HCT116 (cell line): ENCODE results near the gene SRGAP3. TPM values are rescaled to one million over a fixed set of nuclear protein-coding genes. Genes with fewer than 3 reads are reported as not detected.

Experiments
- ATAC-seq: fragments of 200-7000 bp; cut with Tn5 transposase; 2 replicates; pipeline ENCODE4 v1.9.1; 2020; ENCODE audit warnings: mild to moderate bottlenecking, moderate library complexity
- BruUV-seq: library from RNA; stranded (reverse); fragments of 400-500 nt; replicated peaks from 2 replicates; lab custom pipeline; 2021; lab: Mats Ljungman, UMichigan
- CTCF ChIA-PET: fragments of 300-600 bp; sonication (Branson Sonifier 250); formaldehyde crosslinking; loops from one replicate; lab custom pipeline; 2021; ENCODE audit warnings: antibody characterized with exemption; lab: Charles Lee
- POLR2A ChIA-PET: fragments of 300-600, 350-600 bp; sonication (Branson Sonifier 250); formaldehyde crosslinking; loops from one replicate; lab custom pipeline; 2021; ENCODE audit warnings: antibody characterized with exemption; lab: Charles Lee
- RAD21 ChIA-PET, 2 experiments: fragments of 300-600 bp; sonication (Branson Sonifier 250); formaldehyde crosslinking; loops; one replicate each; lab custom pipeline; 2023; ENCODE audit warnings: low total read pairs in 2 of 2; ENCODE audit not compliant: uncharacterized antibody in 2 of 2, unreplicated experiment in 2 of 2, low non-redundant PET in 1 of 2; lab: Charles Lee
- DNase-seq: peaks from one replicate; pipeline ENCODE4 v3.0.0-alpha.2; 2010; ENCODE audit warnings: low read depth, low spot score
- H2AFZ ChIP-seq: fragments of 200-600 bp; shearing (Covaris generic), sonication (generic); 2 replicates; pipeline ENCODE4 v1.6.1; 2017; ENCODE audit warnings: low read depth, mixed run types, mixed read lengths, antibody characterized with exemption, low read length; ENCODE audit not compliant: poor library complexity, severe bottlenecking
- H3K27ac ChIP-seq: 2 replicates; pipeline ENCODE4 v1.5.1; 2012; ENCODE audit warnings: low read depth, low read length
- H3K27me3 ChIP-seq: fragments of 200-600 bp; sonication (generic); 2 replicates; pipeline ENCODE4 v1.6.1; 2016; ENCODE audit warnings: mixed run types, low read length, mixed read lengths; ENCODE audit not compliant: insufficient read depth
- H3K36me3 ChIP-seq, 2 experiments: fragments of 200-500 bp in 1 of 2; fragments of 200-600 bp in 1 of 2; sonication (Bioruptor generic) in 1 of 2; sonication (generic) in 1 of 2; 2 replicates each; pipeline versions ENCODE4 v1.5.1 to v1.6.1; 2014 to 2016; ENCODE audit warnings: low read length in 2 of 2, inconsistent platforms in 1 of 2, mixed read lengths in 1 of 2, mixed run types in 1 of 2; ENCODE audit not compliant: insufficient read depth in 2 of 2, control insufficient read depth in 1 of 2
- H3K4me1 ChIP-seq, 2 experiments: fragments of 200-600 bp in 1 of 2; sonication (generic) in 1 of 2; 2 replicates each; pipeline versions ENCODE4 v1.5.1 to v1.6.1; 2012 to 2017; ENCODE audit warnings: low read length in 2 of 2, inconsistent platforms in 1 of 2, mild to moderate bottlenecking in 1 of 2, mixed read lengths in 1 of 2, mixed run types in 1 of 2, moderate library complexity in 1 of 2; ENCODE audit not compliant: insufficient read depth in 2 of 2, control insufficient read depth in 1 of 2
- H3K4me2 ChIP-seq: fragments of 200-600 bp; sonication (generic); 2 replicates; pipeline ENCODE4 v1.6.1; 2017; ENCODE audit warnings: mixed run types, low read length, mixed read lengths
- H3K4me3 ChIP-seq, 2 experiments: fragments of 200-600 bp in 1 of 2; sonication (generic) in 1 of 2; replicated peaks in 1 of 2; 2 replicates each; pipeline ENCODE4 v1.5.1; 2011 to 2016; ENCODE audit warnings: low read length in 2 of 2, control low read depth in 1 of 2, low read depth in 1 of 2, mild to moderate bottlenecking in 1 of 2, mixed read lengths in 1 of 2, mixed run types in 1 of 2
- H3K79me2 ChIP-seq: fragments of 200-600 bp; sonication (generic); 2 replicates; pipeline ENCODE4 v1.6.1; 2017; ENCODE audit warnings: mild to moderate bottlenecking, mixed run types, low read length, moderate library complexity, mixed read lengths; ENCODE audit not compliant: insufficient read depth
- H3K9ac ChIP-seq: fragments of 200-600 bp; sonication (generic); 2 replicates; pipeline ENCODE4 v1.6.1; 2016; ENCODE audit warnings: low read length, mixed read lengths
- H3K9me2 ChIP-seq: fragments of 200-600 bp; sonication (generic), shearing (Covaris generic); 2 replicates; pipeline ENCODE4 v1.6.1; 2017; ENCODE audit warnings: mixed run types, mild to moderate bottlenecking, moderate library complexity; ENCODE audit not compliant: insufficient read depth
- H3K9me3 ChIP-seq, 2 experiments: fragments of 200-500 bp in 1 of 2; fragments of 200-600 bp in 1 of 2; sonication (Bioruptor generic) in 1 of 2; sonication (generic) in 1 of 2; 2 replicates each; pipeline ENCODE4 v1.6.1; 2014 to 2017; ENCODE audit warnings: low read length in 2 of 2, mixed read lengths in 2 of 2, inconsistent platforms in 1 of 2, low read depth in 1 of 2, mild to moderate bottlenecking in 1 of 2, mixed run types in 1 of 2, moderate library complexity in 1 of 2; ENCODE audit not compliant: control insufficient read depth in 1 of 2, insufficient read depth in 1 of 2
- H4K20me1 ChIP-seq: fragments of 200-600 bp; sonication (generic), shearing (Covaris generic); 2 replicates; pipeline ENCODE4 v1.6.1; 2017; ENCODE audit warnings: mixed run types, mild to moderate bottlenecking, moderate library complexity; ENCODE audit not compliant: insufficient read depth
- CBX3 ChIP-seq: IDR thresholded peaks from 2 replicates; pipeline ENCODE4 v1.6.1; 2012; ENCODE audit warnings: low read depth
- CEBPB ChIP-seq: IDR thresholded peaks from 2 replicates; pipeline ENCODE4 v1.6.1; 2012; ENCODE audit warnings: low read depth
- EGR1 ChIP-seq: IDR thresholded peaks from 2 replicates; pipeline ENCODE4 v1.6.1; 2012; ENCODE audit warnings: low read depth
- ELF1 ChIP-seq: IDR thresholded peaks from 2 replicates; pipeline ENCODE4 v1.6.1; 2012; ENCODE audit warnings: low read depth, borderline replicate concordance
- EZH2phosphoT487 ChIP-seq: fragments of 200-600 bp; IDR thresholded peaks from 2 replicates; pipeline ENCODE4 v1.6.1; 2018; ENCODE audit warnings: antibody characterized with exemption, borderline replicate concordance
- FOSL1 ChIP-seq: IDR thresholded peaks from 2 replicates; pipeline ENCODE4 v1.6.1; 2012; ENCODE audit warnings: low read depth
- MAX ChIP-seq: IDR thresholded peaks from 2 replicates; pipeline ENCODE4 v1.6.1; 2012
- POLR2A ChIP-seq: IDR thresholded peaks from 2 replicates; pipeline ENCODE4 v1.7.0; 2011; ENCODE audit warnings: borderline replicate concordance; ENCODE audit not compliant: insufficient read depth, insufficient read length; ENCODE audit errors: extremely low read depth
- POLR2AphosphoS5 ChIP-seq: IDR thresholded peaks from 2 replicates; pipeline ENCODE4 v1.6.1; 2011; ENCODE audit warnings: mild to moderate bottlenecking, low read depth, low read length, moderate library complexity
- RAD21 ChIP-seq: IDR thresholded peaks from 2 replicates; pipeline ENCODE4 v1.6.1; 2012; ENCODE audit warnings: low read depth, mild to moderate bottlenecking
- REST ChIP-seq: IDR thresholded peaks from 2 replicates; pipeline ENCODE4 v1.6.1; 2012; ENCODE audit warnings: low read depth
- SIN3A ChIP-seq: IDR thresholded peaks from 2 replicates; pipeline ENCODE4 v1.6.1; 2012; ENCODE audit warnings: low read depth
- SRF ChIP-seq: IDR thresholded peaks from 2 replicates; pipeline ENCODE4 v1.6.1; 2012; ENCODE audit warnings: low read depth
- TCF7L2 ChIP-seq: IDR thresholded peaks from 2 replicates; pipeline ENCODE4 v1.7.0; 2011; ENCODE audit warnings: borderline replicate concordance, inconsistent platforms; ENCODE audit not compliant: insufficient read depth, insufficient read length; ENCODE audit errors: extremely low read depth
- YY1 ChIP-seq: IDR thresholded peaks from 2 replicates; pipeline ENCODE4 v1.6.1; 2011; ENCODE audit warnings: low read length, low read depth, moderate library complexity, mild to moderate bottlenecking; ENCODE audit not compliant: insufficient replicate concordance; ENCODE audit errors: extremely low read depth
- ZFX ChIP-seq: fragments of 450-650 bp; IDR thresholded peaks from 2 replicates; pipeline ENCODE4 v1.6.1; 2017
- ZNF274 ChIP-seq: fragments of 200-500 bp; sonication (Bioruptor generic); IDR thresholded peaks from 2 replicates; pipeline ENCODE4 v1.6.1; 2014; ENCODE audit warnings: mild to moderate bottlenecking, low read depth, low read length, inconsistent platforms
- intact Hi-C: fragments of 100-400 bp; cut with micrococcal nuclease; formaldehyde crosslinking; loops from 2 replicates; pipeline ENCODE4 v1.10.0; 2022
- total RNA-seq: library from RNA; stranded (reverse); gene quantifications from one replicate; pipeline ENCODE4 v1.2.1, GENCODE V29; 2021; ENCODE audit not compliant: unreplicated experiment
- TF ChIP-seq, protein P1 (sequence below): IDR thresholded peaks from 2 replicates; pipeline ENCODE4 v1.6.1; 2011; ENCODE audit warnings: mild to moderate bottlenecking, low read length, moderate library complexity; ENCODE audit not compliant: insufficient replicate concordance; ENCODE audit errors: extremely low read depth
- TF ChIP-seq, protein P2 (sequence below): IDR thresholded peaks from 2 replicates; pipeline ENCODE4 v1.6.1; 2012

SRGAP3 gene
- total RNA-seq, 1 experiment from 2014 or later, result 8.3 TPM

DNA sequence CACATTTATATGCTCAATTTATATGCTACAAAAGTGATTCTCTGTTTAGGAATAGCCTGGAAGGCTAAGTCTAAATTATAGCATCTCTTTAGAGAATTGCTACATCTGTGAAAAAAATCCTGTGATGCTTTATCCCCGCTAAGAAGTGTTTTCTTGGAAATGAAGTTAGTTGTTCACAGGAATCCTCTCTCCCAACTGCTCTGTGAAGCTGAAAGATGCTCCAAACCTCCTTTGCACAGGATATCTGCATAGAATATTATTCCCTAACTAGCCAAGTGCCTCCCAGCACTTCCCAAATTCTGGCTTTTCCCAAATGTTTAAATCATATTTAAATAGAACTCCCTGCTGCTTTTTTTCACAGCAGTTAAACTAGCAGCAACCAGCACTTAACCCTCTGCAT, 132.2 kb downstream of the SRGAP3 start (continued):
- TF ChIP-seq FOSL1 (no peak), RAD21 (no peak), POLR2AphosphoS5 (no peak)

- POLR2A ChIA-PET, result no interaction called here
Measured at GRCh38 chr3:9116336-9116735, 133.1 kb downstream of the SRGAP3 start.

More at GRCh38 chr3:9116336-9116735, 133.1 kb downstream of the SRGAP3 start:
- Histone ChIP-seq H3K27me3 (no peaks in the 10 kb centered on the region), H3K4me1 (no peaks in the 10 kb centered on the region), H3K9me2 (no peaks in the 10 kb centered on the region), H3K36me3 (no peaks in the 10 kb centered on the region), H3K4me3 (no peak overlapping the region), H4K20me1 (no peaks in the 10 kb centered on the region), H3K79me2 (no peaks in the 10 kb centered on the region), H3K27ac (no peak overlapping the region), H2AFZ (no peak overlapping the region), H3K9ac (no peak overlapping the region), H3K9me3 (no peaks in the 10 kb centered on the region), H3K4me2 (no peak overlapping the region)
- no peak for TF ChIP-seq RAD21
- TF ChIP-seq TCF7L2, result no peak
- no peak for TF ChIP-seq POLR2A
- TF ChIP-seq REST, result no peak
- TF ChIP-seq, protein P1, sequence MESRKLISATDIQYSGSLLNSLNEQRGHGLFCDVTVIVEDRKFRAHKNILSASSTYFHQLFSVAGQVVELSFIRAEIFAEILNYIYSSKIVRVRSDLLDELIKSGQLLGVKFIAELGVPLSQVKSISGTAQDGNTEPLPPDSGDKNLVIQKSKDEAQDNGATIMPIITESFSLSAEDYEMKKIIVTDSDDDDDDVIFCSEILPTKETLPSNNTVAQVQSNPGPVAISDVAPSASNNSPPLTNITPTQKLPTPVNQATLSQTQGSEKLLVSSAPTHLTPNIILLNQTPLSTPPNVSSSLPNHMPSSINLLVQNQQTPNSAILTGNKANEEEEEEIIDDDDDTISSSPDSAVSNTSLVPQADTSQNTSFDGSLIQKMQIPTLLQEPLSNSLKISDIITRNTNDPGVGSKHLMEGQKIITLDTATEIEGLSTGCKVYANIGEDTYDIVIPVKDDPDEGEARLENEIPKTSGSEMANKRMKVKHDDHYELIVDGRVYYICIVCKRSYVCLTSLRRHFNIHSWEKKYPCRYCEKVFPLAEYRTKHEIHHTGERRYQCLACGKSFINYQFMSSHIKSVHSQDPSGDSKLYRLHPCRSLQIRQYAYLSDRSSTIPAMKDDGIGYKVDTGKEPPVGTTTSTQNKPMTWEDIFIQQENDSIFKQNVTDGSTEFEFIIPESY, result no peak
- TF ChIP-seq FOSL1, result no peak
- TF ChIP-seq, protein P2, sequence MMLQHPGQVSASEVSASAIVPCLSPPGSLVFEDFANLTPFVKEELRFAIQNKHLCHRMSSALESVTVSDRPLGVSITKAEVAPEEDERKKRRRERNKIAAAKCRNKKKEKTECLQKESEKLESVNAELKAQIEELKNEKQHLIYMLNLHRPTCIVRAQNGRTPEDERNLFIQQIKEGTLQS, result no peak
- no peak for TF ChIP-seq EZH2phosphoT487
- no peak for TF ChIP-seq POLR2AphosphoS5
- no peak for TF ChIP-seq SRF
- TF ChIP-seq ELF1, result no peak
- TF ChIP-seq ZNF274, result no peak
- TF ChIP-seq CEBPB, result no peak
- no peak for TF ChIP-seq SIN3A
- no peak for TF ChIP-seq CBX3
- no peak for TF ChIP-seq EGR1
- no peak for TF ChIP-seq MAX
- TF ChIP-seq YY1, result no peak
- TF ChIP-seq ZFX, result no peak
- ChIA-PET CTCF (no interaction called here), RAD21 (no interaction called here)
- ATAC-seq (no peak), DNase-seq (no peak)
- intact Hi-C loops, result no loop called here
- no TSS peak for BruUV-seq
